Ectodermal cell (in vitro differentiated cells): ENCODE measurements around the gene GYG2.

ENCODE experiments used
- H3K27ac ChIP-seq: 2 replicates; pipeline ENCODE4 v1.7.0; 2013; ENCODE audit warnings: mild to moderate bottlenecking, low read depth, low read length; ENCODE audit not compliant: insufficient read depth, poor library complexity, severe bottlenecking
- H3K27me3 ChIP-seq: 2 replicates; pipeline ENCODE4 v1.7.0; 2013; ENCODE audit warnings: mild to moderate bottlenecking, low read length; ENCODE audit not compliant: insufficient read depth, control insufficient read depth, poor library complexity, severe bottlenecking
- H3K36me3 ChIP-seq: one replicate; pipeline ENCODE4 v1.7.0; 2013; ENCODE audit warnings: low read length; ENCODE audit not compliant: control insufficient read depth, insufficient read depth
- H3K4me1 ChIP-seq: one replicate; pipeline ENCODE4 v1.7.0; 2013; ENCODE audit warnings: low read length; ENCODE audit not compliant: control insufficient read depth, insufficient read depth
- H3K4me3 ChIP-seq: 2 replicates; pipeline ENCODE4 v1.7.0; 2013; ENCODE audit warnings: low read depth, low read length, control low read depth; ENCODE audit not compliant: insufficient read depth
- H3K9me3 ChIP-seq: 2 replicates; pipeline ENCODE4 v1.7.0; 2013; ENCODE audit warnings: mild to moderate bottlenecking, low read length, moderate library complexity; ENCODE audit not compliant: control insufficient read depth
- WGBS, 2 experiments: methylation state at CpG; one replicate each; pipeline ENCODE4 v1.1.7; 2013; ENCODE audit warnings: missing lambda C conversion rate in 2 of 2; 5-methylcytosine and 5-hydroxymethylcytosine counted together

Gene GYG2

DNA sequence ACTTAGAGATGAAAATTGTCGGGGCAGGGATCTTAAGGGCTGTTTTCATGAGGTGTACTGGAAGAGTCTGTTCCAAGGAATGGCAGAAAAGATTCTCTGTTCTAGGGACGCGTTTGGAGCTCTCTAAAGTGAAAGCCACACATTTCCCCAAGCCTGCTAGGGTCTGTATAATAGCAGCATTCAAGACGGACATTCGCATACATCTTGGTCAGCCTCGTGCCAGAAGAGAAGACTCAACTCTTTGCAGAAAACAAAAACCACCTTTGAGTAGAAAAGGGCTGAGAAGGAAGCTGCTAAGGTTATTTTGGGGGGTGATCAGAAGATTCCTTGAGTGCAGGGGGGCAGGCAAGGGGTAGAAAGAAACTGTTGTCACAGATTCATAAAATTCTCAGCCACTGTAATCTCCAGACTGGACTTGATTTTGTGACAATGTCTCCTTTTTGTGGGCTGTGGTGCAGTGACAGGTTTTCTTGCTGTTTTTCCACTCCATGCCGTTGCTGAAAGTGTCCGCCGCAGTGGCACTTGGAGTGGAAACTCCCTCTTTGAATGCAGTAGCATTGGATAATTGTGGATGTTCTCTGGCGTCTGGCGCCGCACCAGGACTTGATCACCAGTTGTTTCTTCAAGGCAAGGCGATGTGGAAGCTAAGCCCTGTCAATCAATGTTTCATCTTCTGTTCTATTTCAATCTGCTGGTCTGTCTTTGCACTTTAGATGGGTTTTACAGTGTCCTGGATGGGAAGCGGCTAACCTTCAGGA is 2.9 kb downstream of the GYG2 start:
- H3K27me3 ChIP-seq = no peaks in the 10 kb centered on the region
- no peak overlapping the region for H3K27ac ChIP-seq
- no peaks in the 10 kb centered on the region for H3K9me3 ChIP-seq
- 91 to 94% methylated on average over 14 of the region's 14 CpGs for WGBS, 2 experiments
- no peaks in the 10 kb centered on the region for H3K36me3 ChIP-seq
- H3K4me3 ChIP-seq = no peak overlapping the region
- H3K4me1 ChIP-seq = no peaks in the 10 kb centered on the region

GRCh38 chrX:2837961-2838360 is 9.2 kb downstream of the GYG2 start:
- Histone ChIP-seq H3K4me1 (no peaks in the 10 kb centered on the region), H3K27ac (no peak overlapping the region), H3K4me3 (no peak overlapping the region), H3K36me3 (no peaks in the 10 kb centered on the region), H3K9me3 (no peaks in the 10 kb centered on the region), H3K27me3 (no peaks in the 10 kb centered on the region)
- 97 to 100% methylated on average over 1 to 2 of the region's 2 CpGs for WGBS, 2 experiments

- no peak overlapping the region for H3K27ac ChIP-seq
- no peaks in the 10 kb centered on the region for H3K9me3 ChIP-seq
- no peaks in the 10 kb centered on the region for H3K36me3 ChIP-seq
- no peak overlapping the region for H3K4me3 ChIP-seq
- no peaks in the 10 kb centered on the region for H3K27me3 ChIP-seq
- 97 to 100% methylated on average over 1 of the region's 1 CpG for WGBS, 2 experiments
- no peaks in the 10 kb centered on the region for H3K4me1 ChIP-seq
These were observed 12.2 kb downstream of the GYG2 start for GRCh38 chrX:2840961-2841360.

- Histone ChIP-seq H3K36me3 (no peaks in the 10 kb centered on the region), H3K4me3 (no peak overlapping the region), H3K27me3 (no peaks in the 10 kb centered on the region), H3K27ac (no peak overlapping the region), H3K4me1 (no peaks in the 10 kb centered on the region), H3K9me3 (no peaks in the 10 kb centered on the region)
- 93 to 95% methylated on average over 8 of the region's 9 CpGs for WGBS, 2 experiments
These were observed 12.8 kb downstream of the GYG2 start for GRCh38 chrX:2841537-2841936.

DNA sequence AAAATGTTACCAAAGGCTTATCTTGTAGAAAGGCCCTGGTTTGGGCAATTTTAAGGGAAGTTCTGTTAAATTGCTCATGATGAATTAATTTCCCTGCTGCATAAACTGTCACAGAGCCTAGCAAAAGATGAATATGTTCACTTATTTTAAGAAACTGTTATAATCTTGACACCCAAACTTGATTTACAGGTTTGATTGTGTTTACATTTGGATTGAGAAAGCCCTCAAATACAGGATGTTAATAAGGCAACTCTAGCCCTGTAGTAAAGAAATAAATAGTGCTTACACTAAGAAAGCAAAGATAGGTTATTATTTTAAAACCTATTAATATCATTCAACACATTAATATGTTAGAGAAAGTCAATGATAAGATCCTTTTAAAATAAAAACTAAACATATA is 18.3 kb downstream of the GYG2 start:
- Histone ChIP-seq H3K9me3 (no peaks in the 10 kb centered on the region), H3K4me1 (no peaks in the 10 kb centered on the region), H3K27me3 (no peaks in the 10 kb centered on the region), H3K36me3 (no peaks in the 10 kb centered on the region), H3K4me3 (no peak overlapping the region), H3K27ac (no peak overlapping the region)

GRCh38 chrX:2848871-2849301 is 20.2 kb downstream of the GYG2 start:
- H3K4me3 ChIP-seq = no peak overlapping the region
- H3K9me3 ChIP-seq = no peaks in the 10 kb centered on the region

DNA sequence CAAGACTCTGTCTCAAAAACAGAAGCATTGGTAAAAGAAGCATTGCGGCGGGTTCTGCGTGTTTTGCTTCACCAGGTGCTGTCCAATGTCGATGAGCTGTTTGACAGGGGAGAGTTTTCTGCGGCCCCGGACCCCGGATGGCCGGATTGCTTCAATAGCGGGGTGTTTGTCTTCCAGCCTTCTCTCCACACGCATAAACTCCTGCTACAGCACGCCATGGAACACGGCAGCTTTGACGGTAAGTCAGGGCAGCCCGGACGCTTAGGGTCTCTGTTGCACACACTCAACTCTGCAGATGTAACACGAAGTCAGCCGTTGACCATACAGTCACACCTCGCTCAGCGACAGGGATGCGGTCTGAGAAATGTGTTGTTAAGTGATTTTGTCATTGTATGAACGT is 26.2 kb downstream of the GYG2 start:
- Histone ChIP-seq H3K36me3 (peaks cover 6% of the 10 kb centered on the region), H3K4me3 (no peak overlapping the region), H3K27me3 (no peaks in the 10 kb centered on the region), H3K9me3 (no peaks in the 10 kb centered on the region), H3K4me1 (no peaks in the 10 kb centered on the region), H3K27ac (no peak overlapping the region)
- 92 to 96% methylated on average over 21 of the region's 21 CpGs for WGBS, 2 experiments

More at GRCh38 chrX:2848871-2849301, 20.2 kb downstream of the GYG2 start:
- Histone ChIP-seq H3K4me1 (no peaks in the 10 kb centered on the region), H3K27ac (no peak overlapping the region), H3K27me3 (no peaks in the 10 kb centered on the region), H3K36me3 (no peaks in the 10 kb centered on the region)
- 55 to 59% methylated on average over 6 to 9 of the region's 9 CpGs for WGBS, 2 experiments

DNA sequence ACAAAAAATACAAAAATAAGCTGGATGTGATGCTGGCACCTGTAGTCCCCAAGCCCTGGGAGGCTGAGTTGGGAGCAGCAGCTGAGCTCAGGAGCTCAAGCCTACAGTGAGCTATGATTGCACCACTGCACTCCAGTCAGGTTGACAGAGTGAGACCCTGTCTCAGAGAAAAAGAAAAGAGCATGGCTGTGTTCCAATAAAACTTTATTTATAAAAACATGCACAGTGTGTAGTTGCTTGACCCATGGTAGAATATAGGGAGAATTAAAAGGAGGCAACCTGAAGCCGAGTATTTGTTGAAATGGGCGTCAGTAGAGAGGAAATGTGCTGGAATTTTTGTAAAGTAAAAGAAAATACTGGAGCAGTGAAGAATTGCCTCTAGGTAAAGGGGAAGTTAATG is 27.0 kb downstream of the GYG2 start:
- 95 to 97% methylated on average over 2 of the region's 2 CpGs for WGBS, 2 experiments
- Histone ChIP-seq H3K27me3 (no peaks in the 10 kb centered on the region), H3K4me3 (no peak overlapping the region), H3K36me3 (peaks cover 6% of the 10 kb centered on the region), H3K27ac (no peak overlapping the region), H3K9me3 (no peaks in the 10 kb centered on the region), H3K4me1 (no peaks in the 10 kb centered on the region)

GRCh38 chrX:2857566-2857965 is 28.8 kb downstream of the GYG2 start:
- Histone ChIP-seq H3K4me3 (no peak overlapping the region), H3K9me3 (no peaks in the 10 kb centered on the region), H3K4me1 (no peaks in the 10 kb centered on the region), H3K27me3 (no peaks in the 10 kb centered on the region), H3K27ac (no peak overlapping the region), H3K36me3 (peaks cover 11% of the 10 kb centered on the region)
- WGBS, 2 experiments = 97 to 100% methylated on average over 2 of the region's 3 CpGs

GRCh38 chrX:2859197-2859797 is 30.6 kb downstream of the GYG2 start:
- Histone ChIP-seq H3K27ac (no peak overlapping the region), H3K4me1 (no peaks in the 10 kb centered on the region), H3K27me3 (no peaks in the 10 kb centered on the region), H3K36me3 (peaks cover 11% of the 10 kb centered on the region), H3K9me3 (no peaks in the 10 kb centered on the region), H3K4me3 (no peak overlapping the region)
- WGBS, 2 experiments = 100% methylated on average over 1 of the region's 1 CpG; no CpG with 5 or more reads in 1 of the 2 experiments
